PC-9 (cell line): ENCODE results near the gene RAF1.

ENCODE experiments used
- CTCF ChIP-seq: fragments of 200-600 bp; sonication (generic); conservative IDR thresholded peaks from 2 replicates; pipeline ENCODE4 v1.6.1; 2017; ENCODE audit warnings: mixed run types, antibody characterized with exemption, mild to moderate bottlenecking, moderate library complexity
- EZH2 ChIP-seq: fragments of 200-600 bp; sonication (generic); IDR thresholded peaks from 2 replicates; pipeline ENCODE4 v1.8.0; 2017; ENCODE audit warnings: antibody characterized with exemption, low read depth

GRCh38 chr3:12677616-12678015, 13.7 kb upstream of the RAF1 start:
- TF ChIP-seq CTCF = no peak
- no peak for TF ChIP-seq EZH2
